T-helper 1 cell (primary cell): ENCODE data around the gene KRTAP4-3.
"Not testable (repeated sequence)": the region's sequence is repeated elsewhere in the genome, so short reads cannot be mapped to it uniquely, and the experiment has no call there.

Experiments used
- DNase-seq, 5 donors: peaks; one replicate each; pipeline ENCODE4 v3.0.0-alpha.2; 2012 to 2020

The KRTAP4-3 gene

DNA sequence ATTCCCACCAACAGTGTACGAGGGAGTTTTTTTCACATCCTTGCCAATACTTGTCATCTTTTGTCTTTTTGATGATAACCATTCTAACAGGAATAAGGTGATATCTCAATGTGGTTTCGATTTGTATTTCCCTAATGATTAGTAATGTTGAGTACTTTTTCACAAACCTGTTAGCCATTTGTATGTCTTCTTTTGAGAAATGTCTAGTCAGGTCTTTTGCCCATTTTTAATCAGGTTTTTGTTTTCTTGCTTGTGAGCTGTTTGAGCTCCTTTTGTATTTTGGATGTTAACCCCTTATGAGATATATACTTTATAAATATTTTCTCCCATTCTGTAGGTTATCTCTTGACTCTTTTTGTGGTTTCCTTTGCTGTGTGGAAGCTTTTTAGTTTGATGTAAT lies 16.5 kb downstream of the KRTAP4-3 start:
- DNase-seq = no peak

DNA sequence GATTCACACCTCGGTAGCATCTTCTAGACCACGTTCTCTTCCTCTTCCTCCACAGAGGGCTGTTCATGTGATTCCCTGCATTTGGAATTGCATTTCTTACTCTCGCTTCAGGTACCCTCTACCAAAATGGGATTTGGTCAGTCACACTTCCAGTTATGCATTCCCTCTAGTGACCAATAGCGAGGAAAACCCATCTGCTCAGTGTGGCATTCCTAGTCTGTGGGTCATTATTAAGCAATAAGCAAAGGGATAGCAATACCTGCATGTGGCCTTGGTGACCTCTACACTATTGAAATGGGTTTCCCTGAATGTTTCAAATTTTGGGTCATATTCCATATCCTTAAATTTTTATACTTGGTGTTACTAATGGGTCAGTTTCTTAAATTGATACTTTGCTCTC lies 18.0 kb downstream of the KRTAP4-3 start:
- DNase-seq = no peak

DNA sequence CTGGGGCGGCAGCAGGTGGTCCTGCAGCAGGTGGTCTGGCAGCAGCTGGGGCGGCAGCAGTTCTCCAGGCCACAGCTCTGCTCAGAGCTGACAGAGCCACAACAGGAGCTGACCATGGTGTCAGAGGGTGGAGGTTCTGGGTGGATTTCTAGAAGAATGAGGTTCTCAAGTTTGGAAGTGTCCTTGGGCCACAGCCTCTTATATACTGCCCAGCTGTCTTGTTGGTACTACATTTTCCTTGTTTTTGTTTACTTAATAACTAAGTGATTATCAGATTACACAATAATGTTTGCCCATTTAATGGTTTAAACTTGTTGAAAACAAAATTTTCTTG lies 18.4 kb downstream of the KRTAP4-3 start, which contains the start of gene KRTAP4-5:
Gene KRTAP4-5 (minus strand): TSS at position 174 of the 334 bp plus-strand sequence. CDS start 58 bp downstream, at position 116.
- no peak for DNase-seq

DNA sequence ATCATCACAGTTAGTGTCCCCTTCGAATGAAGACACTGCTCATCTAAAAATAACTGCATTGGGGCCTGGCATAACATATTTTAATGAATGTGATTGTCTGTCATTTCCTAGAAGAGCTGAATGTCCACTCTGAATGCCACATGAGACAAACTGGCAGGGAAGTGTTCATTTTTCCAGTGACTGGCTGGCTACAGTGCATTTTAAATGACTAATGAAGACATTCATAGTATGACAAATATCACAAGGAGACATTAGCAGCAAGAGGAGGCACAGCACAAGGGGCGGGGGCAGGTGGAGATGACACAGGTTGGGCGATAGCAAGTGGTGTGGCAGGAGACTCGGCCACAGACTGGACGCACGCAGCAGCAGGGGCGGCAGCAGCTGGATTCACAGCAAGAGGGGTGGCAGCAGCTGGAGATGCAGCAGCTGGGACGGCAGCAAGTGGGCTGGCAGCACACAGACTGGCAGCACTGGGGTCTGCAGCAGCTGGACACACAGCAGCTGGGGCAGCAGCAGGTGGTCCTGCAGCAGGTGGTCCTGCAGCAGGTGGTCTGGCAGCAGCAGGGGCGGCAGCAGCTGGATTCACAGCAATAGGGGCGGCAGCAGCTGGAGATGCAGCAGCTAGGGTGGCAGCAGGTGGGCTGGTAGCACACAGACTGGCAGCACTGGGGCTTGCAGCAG lies 18.9 kb downstream of the KRTAP4-3 start:
- not testable (repeated sequence) for DNase-seq

DNA sequence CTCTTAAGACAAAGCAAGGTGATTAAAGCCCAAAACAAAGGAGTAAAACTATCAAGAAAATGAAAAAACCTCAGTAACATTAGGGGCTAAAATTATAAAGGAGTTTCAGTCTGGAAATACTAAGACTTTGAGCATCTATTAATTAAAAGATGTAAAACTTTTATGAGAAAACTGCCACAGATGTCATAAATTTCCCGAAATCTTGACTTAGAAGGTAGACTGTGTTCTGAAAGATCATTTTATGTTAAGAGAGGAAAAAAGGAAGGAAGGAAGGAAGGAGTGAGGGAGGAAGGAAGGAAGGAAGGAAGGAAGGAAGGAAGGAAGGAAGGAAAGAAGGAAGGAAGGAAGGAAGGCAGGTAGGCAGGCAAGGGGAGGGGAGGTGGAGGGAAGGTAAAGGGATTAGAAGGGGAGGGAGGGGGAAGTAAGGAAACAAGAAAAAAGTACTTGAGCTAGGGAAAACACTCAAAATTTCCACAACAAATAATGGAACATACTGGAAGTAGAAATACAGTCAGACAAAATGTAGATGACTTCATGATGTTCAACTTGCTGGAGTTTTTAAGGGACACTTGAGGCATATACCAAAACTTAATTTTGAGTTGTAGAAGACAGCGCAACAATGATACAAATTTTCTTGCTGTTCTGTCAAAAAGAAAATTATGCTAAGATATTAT lies 20.4 kb downstream of the KRTAP4-3 start:
- DNase-seq = no peak

DNA sequence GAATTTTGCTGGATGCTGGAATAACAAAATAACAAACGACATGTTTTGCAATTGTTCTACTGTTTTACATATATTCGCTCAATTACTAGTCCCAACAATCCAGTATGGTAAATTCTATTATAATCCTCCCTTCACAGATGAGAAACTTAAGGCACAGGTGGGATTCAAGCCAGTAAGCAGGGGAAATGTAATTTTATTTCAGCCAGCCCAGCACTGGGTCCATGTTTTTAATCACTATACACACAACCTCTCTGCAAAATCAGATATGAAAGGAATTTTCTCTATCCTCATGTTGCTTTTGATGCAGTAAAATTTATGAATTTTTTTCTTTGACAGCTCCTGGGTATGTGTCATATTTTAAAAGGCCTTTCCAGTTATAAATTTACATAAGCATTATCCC lies 22.8 kb downstream of the KRTAP4-3 start:
- no peak for DNase-seq

DNA sequence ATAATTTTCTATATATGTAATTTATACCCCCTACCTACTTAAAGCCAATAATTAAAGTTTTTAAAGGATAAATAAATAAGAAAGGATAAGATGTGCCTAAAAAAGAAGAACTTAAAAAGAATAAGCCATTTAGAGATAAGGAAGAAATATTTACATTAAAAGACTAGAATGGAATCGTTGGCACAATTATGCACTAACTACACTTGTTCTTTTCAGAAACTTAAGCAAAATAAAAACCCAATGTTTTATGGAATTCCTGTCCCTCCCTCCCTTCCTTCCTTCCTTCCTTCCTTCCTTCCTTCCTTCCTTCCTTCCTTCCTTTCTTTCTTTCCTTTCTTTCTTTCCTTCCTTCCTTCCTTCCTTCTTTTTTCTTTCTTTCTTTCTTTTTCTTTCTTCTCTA lies 23.2 kb downstream of the KRTAP4-3 start:
- no peak for DNase-seq

DNA sequence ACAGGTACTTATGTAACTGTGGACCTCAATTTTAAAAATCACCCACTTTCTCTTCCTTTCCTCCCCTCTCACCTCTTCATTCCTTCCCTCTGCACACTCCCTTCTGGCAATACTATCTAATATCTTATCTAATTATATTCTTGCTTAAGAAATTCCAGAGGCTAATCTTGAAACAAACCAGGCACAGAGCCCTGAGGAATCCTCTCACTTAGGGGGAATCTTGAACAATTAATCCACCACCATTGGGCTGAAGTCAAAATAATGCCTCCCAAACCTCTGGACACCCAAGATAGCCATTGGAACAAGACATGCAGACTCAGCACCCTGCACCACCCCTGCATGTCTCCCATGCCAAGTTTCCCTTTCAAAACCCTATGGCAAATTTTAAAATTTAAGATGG lies 26.7 kb downstream of the KRTAP4-3 start:
- DNase-seq = no peak

DNA sequence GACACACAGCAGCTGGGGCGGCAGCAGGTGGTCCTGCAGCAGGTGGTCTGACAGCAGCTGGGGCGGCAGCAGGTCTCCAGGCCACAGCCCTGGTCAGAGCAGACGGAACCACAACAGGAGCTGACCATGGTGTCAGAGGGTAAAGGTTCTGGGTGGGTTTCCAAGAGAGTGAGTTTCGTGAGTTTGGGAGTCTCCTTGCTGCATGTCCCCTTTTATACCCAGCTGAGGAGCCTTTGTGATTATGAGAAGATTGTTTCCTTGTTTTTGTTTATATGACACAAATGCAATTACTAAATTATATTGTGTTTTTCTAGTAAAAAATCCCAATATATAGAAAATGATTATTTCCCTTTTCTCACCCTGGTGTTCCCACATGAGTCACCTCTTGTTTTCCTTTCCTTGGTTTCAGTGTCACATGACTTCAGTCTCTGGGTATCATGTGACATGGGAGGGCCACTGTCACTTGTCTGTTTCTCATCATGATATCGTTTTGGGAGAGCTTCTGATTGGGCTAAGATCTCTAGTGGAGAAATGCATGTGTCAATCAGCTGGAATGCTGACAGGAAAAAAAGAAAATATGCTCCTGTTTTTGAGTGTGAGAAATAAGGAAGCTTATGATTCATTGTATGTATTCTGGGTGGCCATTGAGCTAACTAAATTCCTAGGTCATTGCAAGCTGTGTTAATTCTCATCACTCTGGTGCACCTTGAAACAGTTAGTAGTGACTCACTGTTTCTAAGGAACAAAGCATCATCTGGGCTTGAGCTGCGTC lies 27.5 kb downstream of the KRTAP4-3 start, which contains the start of gene KRTAP4-6:
Gene KRTAP4-6 (minus strand): TSS at position 185 of the 772 bp plus-strand sequence. CDS start 57 bp downstream, at position 128.
- no peak for DNase-seq

DNA sequence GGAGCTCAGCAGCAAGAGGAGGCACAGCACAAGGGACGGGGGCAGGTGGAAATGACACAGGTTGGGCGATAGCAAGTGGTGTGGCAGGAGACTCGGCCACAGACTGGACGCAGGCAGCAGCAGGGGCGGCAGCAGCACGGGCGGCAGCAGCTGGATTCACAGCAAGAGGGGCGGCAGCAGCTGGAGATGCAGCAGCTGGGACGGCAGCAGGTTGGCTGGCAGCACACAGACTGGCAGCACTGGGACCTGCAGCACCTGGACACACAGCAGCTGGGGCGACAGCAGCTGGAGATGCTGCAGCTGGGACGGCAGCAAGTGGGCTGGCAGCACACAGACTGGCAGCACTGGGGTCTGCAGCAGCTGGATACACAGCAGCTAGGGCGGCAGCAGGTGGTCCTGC lies 28.2 kb downstream of the KRTAP4-3 start:
- DNase-seq = not testable (repeated sequence)

DNA sequence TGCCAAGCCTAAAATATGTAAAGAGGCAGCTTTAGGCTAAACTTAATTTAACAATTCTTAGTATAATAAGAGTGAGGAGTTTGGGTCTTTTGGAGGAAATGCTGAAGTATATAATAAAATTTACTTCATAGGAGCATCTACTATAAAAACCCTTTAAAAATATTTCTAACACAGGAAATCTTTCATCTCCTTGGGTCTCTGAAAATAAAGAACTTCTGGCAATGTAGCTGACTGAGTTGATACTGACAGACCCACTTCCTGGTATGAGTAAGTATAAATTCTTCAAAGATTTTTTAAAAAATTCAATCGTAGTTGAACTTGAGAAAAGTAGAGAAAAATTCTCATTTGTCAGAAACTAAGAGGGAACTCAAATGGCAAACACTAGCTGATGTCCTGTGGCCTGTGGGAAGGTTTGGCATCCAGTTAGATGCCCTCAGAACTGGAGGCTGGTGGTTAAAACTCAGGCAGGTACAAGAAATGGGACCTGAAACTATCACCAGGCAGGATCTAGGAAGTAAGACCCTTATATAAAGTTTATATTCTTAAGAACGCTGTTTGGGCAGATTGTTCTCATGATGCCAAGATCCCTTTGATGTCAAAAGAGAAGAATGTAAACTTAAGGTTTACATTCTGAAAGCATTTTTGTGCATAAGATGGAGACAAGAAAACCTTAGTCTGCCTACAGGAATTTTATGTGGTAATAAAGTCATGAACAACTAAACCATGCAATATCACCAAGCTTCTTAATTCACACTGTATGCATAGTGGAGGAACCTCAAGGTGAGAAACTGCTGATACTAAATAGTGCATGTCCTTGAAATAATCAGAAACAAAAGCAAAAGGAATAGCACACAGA lies 33.9 kb downstream of the KRTAP4-3 start:
- no peak for DNase-seq

DNA sequence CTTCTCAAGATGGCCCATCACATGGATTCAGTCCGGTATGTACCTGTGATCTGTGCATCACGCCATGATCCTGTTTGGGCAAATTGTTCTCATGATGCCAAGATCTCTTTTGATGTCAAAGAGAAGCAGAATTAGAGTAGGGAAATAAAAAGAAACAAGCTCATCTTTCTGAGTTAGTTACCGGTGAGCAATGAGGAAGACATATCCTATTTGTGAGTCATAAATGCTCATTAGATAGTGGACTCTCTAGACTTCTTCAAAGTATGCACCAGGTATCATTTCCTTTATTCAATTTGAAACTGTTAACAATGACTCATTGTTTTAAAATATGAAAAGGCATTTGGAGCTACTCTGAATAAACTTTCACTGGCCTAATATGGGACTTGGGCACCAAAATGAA lies 36.0 kb downstream of the KRTAP4-3 start:
- no peak for DNase-seq

DNA sequence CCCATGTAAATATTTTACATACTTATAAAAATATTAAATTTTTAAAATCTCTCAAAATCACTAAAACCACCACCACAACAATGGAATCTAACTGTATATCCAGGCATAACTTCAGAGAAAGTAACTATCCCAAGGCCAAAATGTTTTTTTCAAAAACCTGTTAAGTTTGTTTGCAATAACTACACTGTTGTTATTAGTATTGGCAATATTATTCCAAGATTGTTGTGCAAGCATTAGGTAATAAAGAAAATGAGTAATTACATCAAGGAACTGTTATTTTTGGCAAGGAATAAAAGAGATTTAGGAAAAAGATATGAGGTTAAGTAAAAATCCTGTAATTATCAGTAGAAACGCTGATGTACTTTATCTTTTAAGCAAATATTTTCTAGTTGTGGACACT lies 40.6 kb downstream of the KRTAP4-3 start:
- no peak for DNase-seq

DNA sequence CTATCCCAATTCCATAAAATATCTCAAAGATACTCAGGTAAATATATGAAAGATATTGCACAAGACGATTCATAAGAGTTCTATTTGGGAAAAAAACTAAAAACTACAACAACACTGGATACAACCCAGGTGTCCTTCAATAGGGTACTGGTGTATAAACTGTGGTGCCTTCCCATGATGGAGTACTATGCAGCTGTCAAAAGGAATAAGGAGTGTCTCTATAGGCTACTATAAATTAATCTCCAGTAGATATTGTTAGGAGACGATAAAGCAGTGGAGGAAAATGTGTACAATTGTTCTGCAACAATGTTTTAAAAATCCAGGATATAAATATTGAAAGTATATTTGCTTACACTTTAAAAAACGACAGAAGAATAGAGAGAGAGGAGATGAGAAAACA lies 41.6 kb downstream of the KRTAP4-3 start:
- no peak for DNase-seq

DNA sequence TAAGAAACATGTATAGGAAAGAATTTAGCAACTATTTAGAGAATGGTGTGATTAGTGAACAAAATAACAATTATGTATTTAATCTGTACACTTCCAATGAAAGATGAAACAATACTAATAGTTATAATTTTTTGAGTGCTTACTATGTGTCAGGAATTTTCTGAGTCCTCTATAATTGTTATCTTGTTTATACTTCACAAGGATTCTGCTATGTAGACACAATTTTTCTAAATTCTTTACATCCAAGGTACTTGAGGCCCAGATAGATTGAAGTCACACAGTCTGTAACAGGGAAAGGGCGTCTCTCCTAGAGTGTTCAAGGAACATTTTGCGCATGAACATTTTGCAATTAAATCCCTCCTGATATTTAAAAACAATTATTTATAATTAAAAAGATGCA lies 43.0 kb downstream of the KRTAP4-3 start:
- DNase-seq = no peak

DNA sequence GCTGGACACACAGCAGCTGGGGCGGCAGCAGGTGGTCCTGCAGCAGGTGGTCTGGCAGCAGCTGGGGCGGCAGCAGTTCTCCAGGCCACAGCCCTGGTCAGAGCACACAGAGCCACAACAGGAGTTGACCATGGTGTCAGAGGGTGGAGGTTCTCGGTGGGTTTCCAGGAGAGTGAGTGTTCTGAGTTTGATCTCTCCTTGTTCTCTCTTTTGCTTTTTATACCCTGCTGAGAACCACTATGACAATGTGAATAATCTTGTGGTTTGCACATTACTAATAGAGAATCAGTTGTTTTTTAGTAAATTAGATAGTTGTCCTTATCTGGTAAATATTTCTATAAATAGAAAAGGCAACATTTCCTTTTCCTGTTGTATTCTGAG lies 44.0 kb downstream of the KRTAP4-3 start, which contains the start of gene KRTAP4-12:
Gene KRTAP4-12 (minus strand): TSS at position 192 of the 381 bp plus-strand sequence. CDS start 60 bp downstream, at position 132.
- DNase-seq = not testable (repeated sequence)

DNA sequence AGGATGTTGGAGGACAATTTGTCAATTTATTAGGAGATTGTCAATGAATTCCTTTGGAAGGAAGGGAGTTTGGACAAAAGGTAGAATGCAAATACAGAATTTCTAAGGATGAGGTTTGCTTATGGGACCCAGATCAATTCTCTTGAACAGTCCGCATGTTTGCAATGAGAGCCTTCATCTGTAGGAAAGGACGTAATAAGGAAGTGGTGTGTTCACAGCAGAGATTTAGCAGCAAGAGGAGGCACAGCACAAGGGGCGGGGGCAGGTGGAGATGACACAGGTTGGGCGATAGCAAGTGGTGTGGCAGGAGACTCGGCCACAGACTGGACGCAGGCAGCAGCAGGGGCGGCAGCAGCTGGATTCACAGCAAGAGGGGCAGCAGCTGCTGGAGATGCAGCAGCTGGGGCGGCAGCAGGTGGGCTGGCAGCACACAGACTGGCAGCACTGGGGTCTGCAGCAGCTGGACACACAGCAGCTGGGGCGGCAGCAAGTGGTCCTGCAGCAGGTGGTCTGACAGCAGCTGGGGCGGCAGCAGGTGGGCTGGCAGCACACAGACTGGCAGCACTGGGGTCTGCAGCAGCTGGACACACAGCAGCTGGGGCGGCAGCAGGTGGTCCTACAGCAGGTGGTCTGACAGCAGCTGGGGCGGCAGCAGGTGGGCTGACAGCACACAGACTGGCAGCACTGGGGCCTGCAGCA lies 44.6 kb downstream of the KRTAP4-3 start:
- not testable (repeated sequence) for DNase-seq

DNA sequence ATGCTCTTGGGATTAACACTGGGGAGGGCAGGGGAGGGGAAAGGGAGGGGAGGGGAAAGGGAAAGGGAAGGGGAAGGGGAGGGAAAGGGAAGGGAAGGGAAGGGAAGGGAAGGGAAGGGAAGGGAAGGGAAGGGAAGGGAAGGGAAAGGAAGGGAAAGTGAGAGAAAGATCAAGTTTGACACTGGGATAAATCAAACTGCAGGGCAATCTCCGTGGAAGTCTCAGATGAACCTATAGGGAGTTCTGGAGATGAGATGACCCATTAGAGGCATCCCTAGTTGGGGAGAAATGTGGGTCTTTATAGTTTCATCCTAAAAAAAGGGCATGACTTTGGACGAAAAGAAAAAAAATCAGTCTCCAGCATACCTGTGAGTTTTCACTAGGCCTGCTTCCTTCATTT lies 46.3 kb downstream of the KRTAP4-3 start:
- DNase-seq = no peak

DNA sequence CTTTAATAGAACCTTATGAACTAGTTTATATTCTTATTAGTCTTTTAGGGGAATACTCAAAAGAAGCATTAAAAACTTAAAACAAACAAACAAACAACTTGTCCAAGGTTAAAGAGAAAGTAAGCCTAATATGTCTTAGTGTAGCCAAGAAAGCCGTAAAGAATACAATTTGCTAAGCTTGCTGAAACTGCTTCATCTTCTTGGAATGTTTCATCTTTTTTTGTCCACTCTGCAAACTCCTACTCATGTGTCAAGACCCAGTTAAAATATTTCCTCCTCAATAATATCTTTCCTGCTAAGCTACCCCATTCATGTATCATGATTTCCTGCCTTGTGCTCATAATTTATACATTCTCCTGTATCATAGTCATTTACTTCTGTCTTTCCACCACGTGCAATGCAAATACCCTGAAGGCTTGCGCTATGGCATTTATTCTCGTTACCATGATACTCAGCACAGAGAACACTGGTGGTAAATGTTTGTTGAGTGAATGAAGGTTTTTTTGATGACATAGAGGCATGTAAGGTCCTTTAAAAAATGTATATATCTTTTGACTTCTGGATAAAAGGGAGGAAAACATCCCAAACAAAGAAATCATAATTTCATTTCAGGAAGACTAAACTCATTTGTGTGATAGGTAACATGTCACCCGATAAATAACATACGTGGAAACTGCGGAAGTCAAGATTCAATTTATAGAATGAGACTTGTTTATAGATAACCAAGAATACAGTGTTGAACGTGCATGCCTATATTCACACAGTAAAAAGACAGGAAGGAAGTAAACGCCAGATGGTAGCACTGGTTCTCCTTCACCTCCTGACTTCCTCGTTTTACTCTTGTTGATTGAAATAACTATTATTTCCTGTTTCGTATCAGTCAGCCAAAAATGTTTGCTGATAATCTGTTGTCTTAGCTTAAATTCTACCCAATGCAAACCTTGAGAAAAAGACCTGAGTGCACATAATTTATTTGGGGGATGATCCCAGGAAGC lies 48.0 kb downstream of the KRTAP4-3 start:
- not testable (repeated sequence) for DNase-seq

DNA sequence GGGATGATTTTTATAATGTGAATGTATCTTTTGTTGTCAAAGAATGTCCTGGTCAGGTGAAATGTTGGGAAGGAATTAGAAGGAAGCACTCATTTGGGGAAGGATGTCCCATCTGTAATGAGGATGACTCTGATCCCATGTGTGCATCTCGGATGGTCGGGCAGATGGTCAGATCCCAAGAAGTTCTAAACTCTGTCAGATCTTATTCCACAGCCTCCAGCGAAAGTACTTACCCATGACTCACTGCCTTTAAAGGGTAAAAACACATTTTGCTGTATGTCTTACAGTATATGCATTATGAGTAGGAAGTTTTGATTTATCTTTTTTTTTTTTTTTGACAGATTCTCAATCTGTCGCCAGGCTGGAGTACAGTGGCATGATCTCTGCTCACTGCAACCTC lies 49.3 kb downstream of the KRTAP4-3 start:
- DNase-seq = no peak
